CD1c-positive myeloid dendritic cell (primary cell): ENCODE data around the gene IGFBP1.

ENCODE experiments used
- DNase-seq: peaks from one replicate; pipeline ENCODE4 v3.0.0-alpha.2; 2016; ENCODE audit errors: extremely low spot score

IGFBP1 gene

DNA sequence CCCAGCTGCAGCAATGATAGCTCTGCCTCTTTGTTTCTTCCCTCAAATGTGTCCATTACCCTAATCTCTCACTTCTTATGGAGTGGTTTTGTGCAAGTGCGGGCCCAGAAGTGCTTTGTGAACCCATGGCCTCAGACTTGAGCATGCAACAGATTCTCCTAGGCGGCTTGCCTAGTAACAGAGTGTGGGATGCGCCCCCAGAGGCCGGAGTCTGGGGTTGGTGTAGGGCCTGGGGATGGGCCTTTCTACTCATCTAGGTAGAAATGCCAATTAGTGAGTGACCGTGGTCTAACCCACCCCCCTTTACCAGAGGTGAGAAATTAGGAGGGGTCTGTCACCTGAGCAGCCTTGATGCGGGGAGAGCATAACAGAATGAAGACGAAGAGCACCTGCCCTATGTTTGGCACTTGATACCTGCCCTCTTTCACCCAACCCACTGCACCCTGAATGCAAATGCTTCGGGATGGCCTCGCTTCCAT is 7.0 kb upstream of the IGFBP1 start:
- DNase-seq: no peak

DNA sequence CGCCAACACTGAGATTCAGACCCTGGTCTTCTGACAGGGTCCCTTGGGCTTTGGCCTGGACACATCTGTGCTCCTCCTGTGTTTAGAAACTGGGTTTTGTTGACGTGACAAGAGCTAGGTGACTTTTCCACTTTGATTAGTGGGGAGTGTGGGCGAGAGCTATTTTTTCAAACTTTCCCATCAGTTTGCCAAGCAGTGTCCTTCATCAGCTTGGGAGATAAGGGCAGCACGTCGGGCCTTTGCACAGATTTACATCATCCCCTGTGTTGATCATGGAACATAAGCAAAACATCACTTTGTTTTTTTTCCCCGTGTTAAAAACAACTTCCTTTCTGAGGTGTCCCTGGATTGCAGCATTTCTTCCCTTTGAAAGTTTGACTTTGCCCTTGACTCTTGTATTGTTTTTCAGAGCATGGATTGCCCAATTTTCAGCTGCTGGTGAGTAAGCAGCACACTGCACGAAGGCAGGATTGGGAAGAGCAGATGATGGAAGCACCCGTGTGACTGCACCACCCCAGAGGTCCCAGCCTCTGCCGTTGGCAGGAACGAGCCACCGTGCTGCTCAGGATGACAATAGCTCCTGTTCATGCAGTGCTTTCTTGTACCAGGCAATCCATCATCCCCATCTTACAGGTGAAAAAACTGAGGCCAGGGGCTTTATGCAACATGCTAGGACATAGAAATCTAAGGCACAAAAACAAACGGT is 6.4 kb upstream of the IGFBP1 start:
- no peak for DNase-seq

DNA sequence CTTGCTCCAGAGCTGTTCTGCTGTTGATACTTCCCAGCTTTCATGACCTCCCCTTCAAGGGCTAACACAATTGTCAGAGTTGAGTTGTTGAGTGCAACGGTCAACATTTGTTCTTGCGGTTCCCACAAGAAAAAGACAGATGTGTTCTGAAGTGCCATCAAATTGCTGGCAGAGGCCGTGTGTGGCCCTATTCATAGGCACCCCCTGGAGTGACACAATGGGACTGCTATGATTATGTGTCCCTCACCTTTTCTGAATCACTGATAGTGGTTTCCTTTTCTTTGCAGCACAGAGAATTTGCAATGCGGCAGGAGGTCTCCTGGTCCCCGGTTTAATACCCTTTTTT is 5.8 kb upstream of the IGFBP1 start:
- DNase-seq: no peak

DNA sequence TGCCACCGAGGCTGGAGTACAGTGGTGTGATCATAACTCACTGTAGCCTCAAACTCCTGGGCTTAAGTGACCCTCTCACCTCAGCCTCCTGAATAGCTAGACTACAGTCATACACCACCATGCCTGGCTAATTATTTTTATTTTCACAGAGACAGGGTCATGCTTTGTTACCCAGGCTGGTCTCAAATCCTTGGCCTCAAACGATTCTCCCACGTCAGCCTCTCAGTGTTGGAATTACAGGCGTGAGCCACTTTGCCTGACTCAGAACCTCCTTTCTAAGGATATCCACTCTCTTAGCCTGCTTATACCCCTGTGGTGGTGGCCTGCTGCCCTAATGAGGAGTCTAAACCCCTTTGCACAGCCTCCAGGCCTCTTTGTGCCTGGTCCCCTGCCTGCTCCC is 4.2 kb upstream of the IGFBP1 start:
- no peak for DNase-seq

DNA sequence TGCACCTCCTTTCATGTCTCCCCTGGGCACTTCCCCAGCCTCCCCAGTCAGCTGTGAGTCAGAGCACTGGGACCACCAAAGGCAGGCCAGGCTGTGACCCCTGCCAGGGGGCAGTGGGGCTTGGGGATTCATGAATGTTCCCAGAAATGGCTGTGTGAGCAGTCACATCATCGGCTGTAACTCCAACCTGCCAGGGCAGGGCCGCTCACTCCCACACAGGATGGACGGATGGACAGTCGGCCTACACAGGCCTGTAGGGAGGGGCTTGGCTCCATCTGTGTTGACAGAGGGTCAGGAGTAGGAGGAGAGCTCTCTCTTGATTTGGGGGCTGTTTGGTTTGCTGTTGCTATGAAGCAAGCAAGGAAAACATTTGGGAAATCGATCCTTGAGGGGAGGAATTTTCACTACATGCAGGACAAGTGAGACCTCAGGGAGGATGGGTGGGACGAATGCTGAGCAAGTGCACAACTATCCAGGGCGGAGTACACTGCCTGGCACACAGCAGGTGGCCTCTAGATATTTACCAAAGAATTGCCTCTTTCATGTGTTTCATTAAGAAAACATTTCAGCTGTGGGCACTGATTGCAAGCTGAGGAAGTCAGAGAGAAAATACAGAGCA is 2.9 kb upstream of the IGFBP1 start:
- no peak for DNase-seq

DNA sequence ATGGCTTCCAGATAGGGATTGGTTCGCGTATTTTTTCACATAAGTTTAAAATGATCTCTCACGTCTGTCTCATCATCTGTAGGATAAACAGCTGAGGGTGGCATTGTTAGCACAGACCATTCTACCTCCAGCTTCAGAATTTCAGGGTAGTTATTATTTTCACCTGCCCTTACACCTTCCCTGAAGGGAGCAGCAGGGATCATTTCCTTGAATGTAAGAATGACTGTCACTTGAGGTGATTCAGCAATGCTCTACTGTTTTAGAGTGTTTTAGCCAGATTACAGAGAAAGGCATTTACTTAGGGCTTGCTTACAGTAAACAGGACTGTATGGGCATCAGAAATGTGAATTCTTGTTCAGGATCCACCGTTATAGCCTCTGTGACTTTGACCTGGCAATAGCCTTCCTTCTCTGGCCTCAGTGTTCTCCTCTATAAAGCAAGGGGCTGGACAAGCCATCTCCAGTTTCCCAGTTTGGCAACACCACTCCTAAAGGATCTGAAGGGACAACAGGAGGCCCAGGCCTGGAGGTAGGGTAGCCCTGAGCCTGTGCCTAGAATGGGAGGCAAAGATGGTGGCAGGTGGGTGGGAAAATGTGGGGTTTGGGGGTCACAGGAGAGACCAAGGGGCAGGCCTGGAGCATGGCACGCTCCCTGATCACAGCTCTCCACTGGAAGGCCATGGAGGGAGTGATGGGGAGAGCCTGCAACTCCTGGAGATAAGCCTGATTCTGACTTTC is 1.2 kb upstream of the IGFBP1 start:
- no peak for DNase-seq

DNA sequence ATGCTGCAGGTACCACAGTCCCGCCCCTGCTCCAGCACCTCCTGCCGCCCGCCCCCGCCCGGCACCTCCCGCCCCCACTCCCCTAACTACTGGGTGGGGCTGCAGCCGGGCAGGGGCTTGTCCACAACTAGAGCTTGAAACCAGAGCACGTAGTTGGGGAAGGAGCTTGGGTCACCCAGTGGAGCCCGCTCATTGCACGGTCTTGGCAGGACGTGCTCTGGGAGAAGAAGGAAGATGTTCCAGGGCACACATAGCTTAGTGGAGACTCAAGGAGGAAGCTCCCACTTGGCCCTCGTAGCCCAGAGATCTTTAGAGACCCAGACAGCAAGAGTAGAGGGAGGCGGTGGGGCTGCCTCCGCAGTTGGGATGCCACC is 692 bp downstream of the IGFBP1 start:
- no peak for DNase-seq

DNA sequence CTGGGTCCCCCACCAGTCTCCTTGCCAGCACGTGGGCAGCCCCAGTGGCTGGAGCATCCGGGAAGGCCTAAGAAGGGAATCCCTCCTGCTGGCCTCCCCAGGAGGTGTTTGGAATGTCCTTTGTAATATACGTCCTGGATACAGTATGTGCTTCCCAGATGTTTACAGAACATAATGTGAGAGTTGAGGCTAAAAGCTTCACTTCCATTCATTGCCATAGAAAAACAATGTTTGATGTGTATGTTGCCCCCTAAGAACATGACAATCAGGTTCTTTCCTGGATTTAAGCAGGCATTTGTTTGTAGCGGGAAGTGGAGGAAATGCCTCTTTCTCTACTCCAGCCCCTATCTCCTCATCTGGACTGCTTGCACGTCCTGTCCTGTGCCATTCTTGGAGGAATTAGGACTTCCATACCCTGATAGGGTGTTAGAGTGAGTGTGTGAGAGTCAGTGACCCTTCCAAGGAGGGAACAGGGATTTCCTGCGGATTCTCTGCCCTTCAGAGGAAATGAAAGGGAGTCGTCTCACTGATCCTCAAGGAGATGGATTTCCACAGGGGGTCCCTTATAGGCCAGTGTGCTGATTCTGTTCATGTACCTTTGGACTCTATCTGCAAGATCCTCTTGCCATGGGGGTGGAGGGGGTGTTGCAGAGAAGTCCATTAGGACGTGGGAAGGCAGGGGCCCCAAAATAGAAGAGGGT is 1.2 kb downstream of the IGFBP1 start:
- no peak for DNase-seq

DNA sequence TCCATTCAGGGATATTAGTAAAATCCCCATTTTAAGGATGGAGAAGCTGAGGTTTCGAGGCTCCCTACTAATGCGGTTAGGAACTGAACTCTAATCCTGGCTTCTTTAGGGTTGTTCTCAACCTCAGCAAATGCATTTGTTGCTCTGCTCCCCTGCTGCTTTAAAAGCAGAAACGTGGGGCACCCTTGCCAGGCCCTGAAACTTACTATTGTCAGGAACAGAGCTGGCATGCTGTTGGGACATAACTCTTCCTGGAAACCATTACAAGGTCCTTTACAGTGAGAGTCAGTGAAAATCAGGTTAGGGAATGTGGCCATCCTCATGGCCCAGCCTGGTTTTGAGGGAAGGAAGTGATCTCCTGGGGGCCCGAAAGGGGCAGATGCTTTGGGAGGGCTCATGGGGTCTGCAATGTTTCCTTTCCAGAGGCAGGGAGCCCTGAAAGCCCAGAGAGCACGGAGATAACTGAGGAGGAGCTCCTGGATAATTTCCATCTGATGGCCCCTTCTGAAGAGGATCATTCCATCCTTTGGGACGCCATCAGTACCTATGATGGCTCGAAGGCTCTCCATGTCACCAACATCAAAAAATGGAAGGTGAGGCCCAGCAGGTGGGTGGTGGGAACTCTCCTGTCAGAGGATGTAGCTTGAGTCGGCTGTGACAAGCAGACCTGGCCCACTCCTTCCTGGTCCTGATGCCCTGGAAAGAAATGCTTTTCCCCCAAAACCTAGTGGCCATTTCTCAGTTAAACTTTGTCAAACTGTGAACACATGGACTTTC is 2.0 kb downstream of the IGFBP1 start:
- DNase-seq: no peak

DNA sequence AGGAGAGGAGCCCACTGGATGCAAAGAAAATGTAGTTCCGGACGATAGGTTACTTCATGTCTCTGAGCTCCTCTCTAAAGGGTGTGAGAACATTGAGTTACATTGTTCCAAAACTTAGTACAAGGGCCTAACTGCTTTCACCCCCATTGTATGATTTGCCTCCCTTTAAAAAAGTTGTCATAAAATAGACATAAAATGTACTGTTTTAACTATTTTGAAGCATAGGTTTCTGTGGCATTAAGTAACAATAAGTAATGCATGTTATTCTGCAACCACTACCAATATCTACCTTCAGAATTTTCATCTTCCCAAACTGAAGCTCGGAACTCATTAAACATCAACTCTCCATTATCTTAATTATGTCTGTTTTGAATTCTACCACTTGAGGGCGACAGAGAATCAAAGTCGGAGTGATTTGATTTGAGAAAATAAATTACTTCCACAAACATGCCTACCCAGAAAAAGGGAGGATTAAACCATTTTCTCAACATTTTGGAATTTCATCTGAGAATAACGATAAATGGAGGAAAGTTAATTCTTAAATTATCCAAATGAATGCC is 2.7 kb downstream of the IGFBP1 start:
- peak; percentile 20 for DNase-seq

DNA sequence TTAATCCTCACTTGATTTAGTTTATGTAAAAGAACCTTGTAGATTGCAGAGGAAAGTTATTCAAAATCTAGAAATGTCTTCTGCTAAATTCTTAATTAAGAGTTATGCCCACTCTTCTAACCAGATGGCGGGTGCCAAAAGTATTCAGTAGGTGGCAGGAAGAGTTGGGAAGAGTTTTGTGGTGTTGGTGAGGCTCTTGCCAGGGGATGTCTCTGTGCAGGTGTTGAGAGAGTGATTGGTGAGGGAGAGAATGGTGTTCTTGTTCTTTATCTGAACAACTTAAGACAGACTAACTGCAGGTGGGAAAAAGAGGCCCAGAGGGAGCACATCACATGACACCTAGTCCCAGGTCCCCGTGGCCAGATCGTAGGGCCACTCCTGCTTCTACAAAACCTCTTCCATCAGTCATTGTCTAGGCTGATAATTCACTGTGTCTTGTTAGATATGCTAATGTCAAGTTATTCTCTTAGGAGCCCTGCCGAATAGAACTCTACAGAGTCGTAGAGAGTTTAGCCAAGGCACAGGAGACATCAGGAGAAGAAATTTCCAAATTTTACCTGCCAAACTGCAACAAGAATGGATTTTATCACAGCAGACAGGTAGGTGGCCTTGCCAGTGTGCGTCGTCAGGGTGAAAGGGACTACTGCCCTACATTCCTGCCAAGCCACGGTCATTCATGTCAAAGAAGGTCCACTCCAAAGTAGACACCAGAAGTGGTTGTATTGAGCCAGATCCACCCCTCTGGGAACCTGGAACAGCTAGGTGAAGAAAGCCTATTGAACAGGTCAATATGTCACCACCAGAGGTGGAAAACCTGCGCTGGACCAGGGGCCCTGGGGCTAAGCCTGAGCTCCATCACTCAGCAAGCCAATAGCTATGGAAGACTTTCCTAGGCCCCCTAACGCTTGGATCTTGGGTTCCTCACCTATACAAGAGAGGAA is 3.4 kb downstream of the IGFBP1 start:
- DNase-seq: no peak

DNA sequence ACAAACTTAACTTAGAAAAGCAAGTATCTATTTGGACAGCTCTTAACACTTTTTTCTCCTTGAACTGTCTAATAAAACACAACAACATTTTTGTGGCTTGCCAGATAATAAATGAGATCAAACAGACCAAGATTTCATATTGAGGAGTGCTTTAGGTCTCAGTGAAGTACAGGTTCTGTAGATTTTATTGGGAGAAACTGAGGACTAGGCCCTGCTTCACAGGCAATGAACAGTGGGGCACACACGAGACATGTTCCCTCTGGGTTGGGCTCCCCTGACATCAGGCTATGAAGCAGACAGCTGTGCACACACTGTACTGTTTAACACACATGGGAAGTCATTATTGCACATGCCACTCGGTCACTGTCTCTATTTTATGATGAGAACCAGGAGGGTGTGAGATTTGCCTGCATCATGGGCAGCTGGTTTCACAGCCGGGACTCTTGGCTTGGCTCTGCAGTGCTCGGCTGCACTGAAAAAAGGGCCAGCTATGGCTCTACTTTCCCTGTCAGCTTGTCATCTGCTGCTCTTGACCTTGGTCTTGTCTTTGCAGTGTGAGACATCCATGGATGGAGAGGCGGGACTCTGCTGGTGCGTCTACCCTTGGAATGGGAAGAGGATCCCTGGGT is 4.2 kb downstream of the IGFBP1 start:
- no peak for DNase-seq

DNA sequence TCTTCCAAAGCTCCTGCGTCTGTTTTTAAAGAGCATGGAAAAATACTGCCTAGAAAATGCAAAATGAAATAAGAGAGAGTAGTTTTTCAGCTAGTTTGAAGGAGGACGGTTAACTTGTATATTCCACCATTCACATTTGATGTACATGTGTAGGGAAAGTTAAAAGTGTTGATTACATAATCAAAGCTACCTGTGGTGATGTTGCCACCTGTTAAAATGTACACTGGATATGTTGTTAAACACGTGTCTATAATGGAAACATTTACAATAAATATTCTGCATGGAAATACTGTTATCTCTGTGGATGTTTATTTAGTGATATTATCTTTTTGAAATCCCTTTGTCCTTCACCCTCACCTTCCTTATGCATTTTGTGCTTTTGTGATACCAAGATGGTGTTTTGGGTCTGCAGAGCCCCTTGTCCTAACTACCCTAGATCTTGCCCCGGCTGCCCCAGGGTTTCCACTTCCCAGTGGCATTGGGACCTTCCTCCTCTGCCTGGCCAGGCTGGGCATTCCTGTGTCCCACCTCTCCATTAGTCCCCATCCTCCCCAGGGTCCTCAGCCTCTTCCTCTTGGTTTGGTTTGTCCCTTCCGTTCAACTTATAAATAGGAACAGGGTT is 5.2 kb downstream of the IGFBP1 start:
- DNase-seq: no peak

DNA sequence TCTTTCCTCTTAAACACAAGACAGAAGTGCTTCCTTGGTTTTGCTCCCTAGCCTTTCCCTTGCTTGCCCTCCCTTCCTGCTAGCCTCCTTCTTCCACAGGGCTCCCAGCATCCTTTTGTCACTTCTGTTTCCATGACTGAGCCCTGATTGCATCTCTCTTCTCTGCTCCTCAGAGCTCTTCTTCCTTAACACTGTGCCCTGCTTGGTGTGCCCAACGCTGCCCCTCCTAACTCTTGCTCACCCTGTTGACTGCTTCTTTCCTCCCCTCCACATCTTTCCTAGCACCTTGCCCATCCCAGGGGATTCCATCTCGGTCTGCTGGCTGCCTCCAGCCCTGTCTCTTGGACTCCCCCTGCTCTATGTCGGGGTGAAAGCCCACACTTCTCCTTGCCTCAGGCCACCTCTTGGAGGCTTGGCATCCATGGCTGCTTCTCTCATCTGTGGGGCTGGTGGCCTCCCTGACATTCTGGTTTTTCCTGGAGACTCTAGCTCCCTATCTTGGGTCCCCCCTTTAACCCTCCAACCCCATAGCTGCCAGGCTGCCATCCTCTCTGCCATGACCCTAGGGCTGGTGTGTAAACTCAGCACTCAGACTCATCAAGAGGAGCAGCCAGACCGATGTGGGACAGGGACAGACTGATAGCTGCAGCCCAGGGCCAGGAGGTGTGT is 5.8 kb downstream of the IGFBP1 start:
- no peak for DNase-seq

DNA sequence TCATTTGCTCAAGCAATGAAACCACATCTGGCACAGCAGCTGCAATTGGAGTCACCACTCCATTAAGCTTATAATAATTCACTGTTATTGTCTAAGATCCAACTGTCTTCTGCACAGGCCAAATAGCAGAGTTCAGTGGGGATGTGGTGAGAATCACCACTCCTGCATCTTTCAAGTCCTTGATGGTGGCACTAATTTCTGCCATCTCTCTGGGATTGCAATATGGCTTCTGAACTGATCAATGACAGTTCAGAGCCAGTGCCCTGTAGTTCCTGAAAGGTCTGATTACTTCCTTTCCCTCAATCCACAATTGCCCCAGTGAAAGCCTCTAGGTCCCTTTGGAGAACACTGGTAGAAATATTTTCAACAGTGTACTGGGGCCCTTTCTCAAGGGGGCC is 6.4 kb downstream of the IGFBP1 start:
- DNase-seq: no peak

DNA sequence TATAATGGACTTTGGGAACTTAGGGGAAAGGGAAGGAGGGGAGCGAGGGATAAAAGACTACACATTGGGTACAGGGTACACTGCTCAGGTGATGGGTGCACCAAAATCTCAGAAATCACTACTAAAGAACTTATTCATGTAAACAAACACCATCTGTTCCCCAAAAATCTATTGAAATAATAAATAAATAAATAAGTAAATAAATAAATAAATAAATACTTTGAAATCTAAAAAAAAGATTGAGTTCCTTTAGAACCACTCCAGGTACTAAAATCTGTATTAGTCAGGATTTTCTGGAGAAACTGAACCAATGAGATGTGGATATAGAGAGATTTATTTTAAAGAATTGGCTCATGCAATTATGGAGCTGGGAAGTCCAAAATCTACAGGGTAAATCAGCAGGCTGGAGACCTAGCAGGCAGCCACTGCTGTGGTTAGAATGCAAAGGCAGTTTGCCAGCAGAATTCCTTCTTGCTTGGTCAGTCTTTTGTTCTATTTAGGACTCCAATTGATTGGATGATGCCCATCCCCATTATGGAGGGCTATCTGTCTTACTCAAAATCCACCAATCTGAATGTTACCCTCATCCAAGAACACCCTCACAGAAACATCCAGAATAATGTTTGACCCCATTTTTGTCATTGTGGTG is 8.9 kb downstream of the IGFBP1 start:
- DNase-seq: no peak

DNA sequence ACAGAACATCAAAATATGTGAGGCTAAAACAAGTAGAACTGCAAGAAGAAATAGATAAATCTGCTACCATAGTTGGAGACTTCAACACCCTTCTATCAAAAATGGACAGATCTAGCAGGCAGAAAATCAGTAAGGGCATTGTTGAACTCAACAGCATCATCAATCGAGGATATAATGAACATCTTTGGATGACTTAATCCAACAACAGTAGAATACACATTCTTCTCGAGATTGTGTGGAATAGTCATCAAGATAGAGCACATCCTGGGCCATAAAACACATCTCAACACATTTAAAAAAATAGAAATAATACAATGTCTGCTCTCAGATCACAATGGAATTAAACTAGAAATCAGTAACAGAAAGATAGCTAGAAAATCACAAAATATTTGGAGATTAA is 9.9 kb downstream of the IGFBP1 start:
- DNase-seq: no peak

DNA sequence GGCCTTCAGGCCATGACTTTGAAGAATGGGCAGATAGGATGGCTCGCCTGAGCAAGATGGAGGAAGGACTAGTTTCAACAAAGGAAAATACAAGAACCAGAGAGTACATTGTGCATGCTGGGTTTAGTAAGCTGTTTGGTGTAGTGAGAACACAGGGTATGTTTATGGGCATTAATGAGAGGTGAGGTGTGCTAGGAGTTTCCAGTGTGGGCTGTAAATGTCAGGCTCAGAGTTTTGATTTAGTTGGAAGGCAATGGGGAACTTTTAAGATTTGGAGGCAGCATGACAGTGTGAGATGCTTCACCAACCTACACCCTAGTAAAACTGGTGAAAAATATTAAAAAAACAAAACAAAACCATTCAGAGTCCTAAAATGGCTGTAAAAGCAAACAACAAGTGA is 13.3 kb downstream of the IGFBP1 start:
- DNase-seq: no peak
